Astrocyte (in vitro differentiated cells and primary cell): ENCODE results near the gene PLEKHM2. TPM values are rescaled to one million over a fixed set of nuclear protein-coding genes. Genes with fewer than 3 reads are reported as not detected.
"Not testable (repeated sequence)": the region's sequence is repeated elsewhere in the genome, so short reads cannot be mapped to it uniquely, and the experiment has no call there.

Experiments
- DNase-seq: peaks from one replicate; pipeline ENCODE4 v3.0.0-alpha.2; 2010; ENCODE audit warnings: low read depth
- FAIRE-seq: peaks from 2 replicates; lab custom pipeline; 2011; peaks lifted over from hg19 to GRCh38; lab: Jason Lieb, UNC
- H2AFZ ChIP-seq: 2 replicates; pipeline ENCODE4 v1.6.0; 2012; ENCODE audit warnings: low read depth, low read length, inconsistent platforms
- H3K27ac ChIP-seq: 2 replicates; pipeline ENCODE4 v1.5.1; 2011; ENCODE audit warnings: low read depth, low read length, inconsistent platforms
- H3K27me3 ChIP-seq: 2 replicates; pipeline ENCODE4 v1.6.0; 2011; ENCODE audit warnings: low read length, inconsistent platforms; ENCODE audit not compliant: insufficient read depth
- H3K36me3 ChIP-seq: 2 replicates; pipeline ENCODE4 v1.5.1; 2011; ENCODE audit warnings: low read length, inconsistent platforms; ENCODE audit not compliant: insufficient read depth
- H3K4me1 ChIP-seq: 2 replicates; pipeline ENCODE4 v1.5.1; 2011; ENCODE audit warnings: low read length, inconsistent platforms; ENCODE audit not compliant: insufficient read depth
- H3K4me2 ChIP-seq: 2 replicates; pipeline ENCODE4 v1.6.0; 2012; ENCODE audit warnings: low read length, inconsistent platforms
- H3K4me3 ChIP-seq: 2 replicates; pipeline ENCODE4 v1.5.1; 2011; ENCODE audit warnings: low read depth, mild to moderate bottlenecking, low read length, inconsistent platforms; ENCODE audit not compliant: insufficient read depth
- H3K79me2 ChIP-seq: 2 replicates; pipeline ENCODE4 v1.6.0; 2012; ENCODE audit warnings: mild to moderate bottlenecking, low read length, inconsistent platforms; ENCODE audit not compliant: insufficient read depth
- H3K9ac ChIP-seq: 2 replicates; pipeline ENCODE4 v1.6.0; 2012; ENCODE audit warnings: mild to moderate bottlenecking, low read length, inconsistent platforms
- H3K9me3 ChIP-seq: 2 replicates; pipeline ENCODE4 v1.5.1; 2012; ENCODE audit warnings: low read depth, mild to moderate bottlenecking, low read length, inconsistent platforms; ENCODE audit not compliant: insufficient read depth
- H4K20me1 ChIP-seq: 2 replicates; pipeline ENCODE4 v1.6.0; 2012; ENCODE audit warnings: low read length, inconsistent platforms; ENCODE audit not compliant: insufficient read depth
- H3K27ac Mint-ChIP-seq: one replicate; pipeline ENCODE4 v1.8.0; 2021; ENCODE audit warnings: mild to moderate bottlenecking, mixed read lengths; ENCODE audit not compliant: unreplicated experiment
- H3K27me3 Mint-ChIP-seq: one replicate; pipeline ENCODE4 v1.8.0; 2021; ENCODE audit warnings: low read depth, mixed read lengths; ENCODE audit not compliant: unreplicated experiment
- H3K36me3 Mint-ChIP-seq: one replicate; pipeline ENCODE4 v1.8.0; 2021; ENCODE audit warnings: low read depth, mixed read lengths; ENCODE audit not compliant: unreplicated experiment
- H3K4me1 Mint-ChIP-seq: one replicate; pipeline ENCODE4 v1.8.0; 2021; ENCODE audit warnings: low read depth, mixed read lengths; ENCODE audit not compliant: unreplicated experiment
- H3K4me3 Mint-ChIP-seq: one replicate; pipeline ENCODE4 v1.8.0; 2021; ENCODE audit warnings: mild to moderate bottlenecking, moderate library complexity, mixed read lengths; ENCODE audit not compliant: unreplicated experiment
- H3K9me3 Mint-ChIP-seq: one replicate; pipeline ENCODE4 v1.8.0; 2021; ENCODE audit warnings: mild to moderate bottlenecking, mixed read lengths; ENCODE audit not compliant: unreplicated experiment
- CTCF ChIP-seq: IDR thresholded peaks from 2 replicates; pipeline ENCODE4 v1.5.1; 2011; ENCODE audit warnings: low read depth, mild to moderate bottlenecking, inconsistent platforms, low read length, moderate library complexity; ENCODE audit not compliant: insufficient read depth
- EZH2 ChIP-seq: IDR thresholded peaks from 2 replicates; pipeline ENCODE4 v1.6.1; 2012; ENCODE audit warnings: mild to moderate bottlenecking, low read length, inconsistent platforms; ENCODE audit not compliant: insufficient read depth
- total RNA-seq: library from RNA; stranded (reverse); gene quantifications from 2 replicates; pipeline ENCODE4 v1.2.1, GENCODE V29; 2021

The PLEKHM2 gene
- total RNA-seq, 1 donor from 2014 or later, result 48.3 TPM

GRCh38 chr1:15649937-15650336, 34.2 kb upstream of the PLEKHM2 start:
- DNase-seq (no peak), FAIRE-seq (no peak)
- Histone ChIP-seq H3K27ac (no peak overlapping the region), H3K79me2 (peaks cover 5% of the 10 kb centered on the region), H3K27me3 (no peaks in the 10 kb centered on the region), H3K36me3 (peaks cover 20% of the 10 kb centered on the region), H4K20me1 (peaks cover 12% of the 10 kb centered on the region), H3K4me2 (no peak overlapping the region), H2AFZ (no peak overlapping the region), H3K4me1 (no peaks in the 10 kb centered on the region), H3K9ac (no peak overlapping the region), H3K9me3 (no peaks in the 10 kb centered on the region), H3K4me3 (no peak overlapping the region)
- H3K27me3 Mint-ChIP-seq, result no peaks in the 10 kb centered on the region
- TF ChIP-seq EZH2 (no peak), CTCF (no peak)
- no peaks in the 10 kb centered on the region for H3K9me3 Mint-ChIP-seq
- no peak overlapping the region for H3K4me3 Mint-ChIP-seq
- no peaks in the 10 kb centered on the region for H3K4me1 Mint-ChIP-seq
- H3K36me3 Mint-ChIP-seq, result peaks cover 11% of the 10 kb centered on the region
- no peak overlapping the region for H3K27ac Mint-ChIP-seq

- Histone ChIP-seq H3K27me3 (no peaks in the 10 kb centered on the region), H3K9ac (no peak overlapping the region), H4K20me1 (peaks cover 8% of the 10 kb centered on the region), H3K4me1 (peaks cover 3% of the 10 kb centered on the region), H3K36me3 (peaks cover 21% of the 10 kb centered on the region), H3K4me3 (no peak overlapping the region), H3K9me3 (no peaks in the 10 kb centered on the region), H2AFZ (no peak overlapping the region), H3K27ac (no peak overlapping the region), H3K79me2 (peaks cover 5% of the 10 kb centered on the region), H3K4me2 (no peak overlapping the region)
- no peak for FAIRE-seq
- Mint-ChIP-seq H3K4me1 (no peaks in the 10 kb centered on the region), H3K27me3 (no peaks in the 10 kb centered on the region), H3K36me3 (peaks cover 9% of the 10 kb centered on the region), H3K9me3 (no peaks in the 10 kb centered on the region), H3K27ac (no peak overlapping the region), H3K4me3 (no peak overlapping the region)
- TF ChIP-seq CTCF (no peak), EZH2 (no peak)
- DNase-seq, result no peak
Measured at GRCh38 chr1:15650433-15650832, 33.7 kb upstream of the PLEKHM2 start.

- not testable (repeated sequence) for H3K79me2 ChIP-seq, H3K4me3 ChIP-seq, H2AFZ ChIP-seq, H3K9me3 ChIP-seq, DNase-seq, H3K4me2 ChIP-seq, H3K27me3 Mint-ChIP-seq, H3K9ac ChIP-seq, H4K20me1 ChIP-seq, H3K9me3 Mint-ChIP-seq, H3K27ac ChIP-seq, H3K4me3 Mint-ChIP-seq, H3K27me3 ChIP-seq, H3K27ac Mint-ChIP-seq, H3K4me1 Mint-ChIP-seq, H3K4me1 ChIP-seq, FAIRE-seq
- peaks cover 27% of the 10 kb centered on the region for H3K36me3 ChIP-seq
- H3K36me3 Mint-ChIP-seq, result peaks cover 12% of the 10 kb centered on the region
Measured at GRCh38 chr1:15652130-15652529, 32.0 kb upstream of the PLEKHM2 start.
